ENCODE measurements around the gene URB2.
"Not testable (repeated sequence)": the region's sequence is repeated elsewhere in the genome, so short reads cannot be mapped to it uniquely, and the experiment has no call there.

Gene URB2

DNA sequence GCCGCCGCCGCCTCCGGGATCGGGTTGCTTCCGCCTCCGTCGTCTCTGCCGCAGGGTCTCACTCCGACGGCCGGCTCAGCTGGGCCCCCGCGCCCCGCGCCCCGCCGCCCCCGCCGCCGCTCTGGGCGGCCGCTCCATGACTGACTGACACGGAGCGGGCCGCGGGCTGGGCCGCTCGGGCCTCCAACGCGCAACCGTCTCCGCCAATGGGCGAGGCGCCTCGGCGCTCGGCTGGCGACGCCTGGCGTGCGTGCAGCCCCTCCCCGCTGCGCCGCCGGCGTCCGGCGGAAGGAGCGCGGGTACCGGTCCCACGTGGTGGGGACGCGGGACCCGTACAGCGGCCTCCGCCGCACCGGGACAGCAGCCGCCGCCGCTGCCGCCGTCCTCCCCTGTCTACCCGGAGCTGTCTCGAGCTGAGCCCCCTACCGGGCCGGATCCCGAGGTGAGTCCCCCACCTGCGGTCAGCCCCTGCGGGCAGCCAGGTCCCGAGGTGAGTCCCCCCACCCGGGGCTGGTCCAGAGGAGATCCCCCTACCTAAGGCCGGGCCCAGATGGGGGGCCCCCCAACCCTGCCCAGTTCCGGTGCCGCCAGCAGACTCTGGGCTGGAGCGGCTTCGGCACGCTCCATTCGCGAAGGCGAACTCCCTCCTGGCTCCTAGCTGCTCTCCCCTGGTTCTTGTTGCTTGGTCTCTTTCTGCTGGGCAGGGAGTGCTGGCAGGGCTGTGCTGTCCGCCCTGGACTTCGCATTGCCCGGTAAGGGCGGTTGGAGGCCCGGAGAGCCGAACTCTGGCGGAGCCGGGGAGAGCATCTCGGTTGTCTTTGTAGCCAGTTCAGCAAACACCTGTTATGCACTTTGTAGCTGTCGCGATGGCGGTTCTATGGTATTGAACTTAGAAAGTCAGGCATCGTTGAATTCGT lies at the start of gene URB2, which contains the start of gene TAF5L:
URB2 (plus strand) TSS at position 333 of the 917 bp plus-strand sequence. CDS start 1,387 bp downstream, outside the sequence.
TAF5L (minus strand) TSS at position 208 of the 917 bp plus-strand sequence. CDS start 11,640 bp downstream, outside the sequence.
- no peak for DNase-seq

DNA sequence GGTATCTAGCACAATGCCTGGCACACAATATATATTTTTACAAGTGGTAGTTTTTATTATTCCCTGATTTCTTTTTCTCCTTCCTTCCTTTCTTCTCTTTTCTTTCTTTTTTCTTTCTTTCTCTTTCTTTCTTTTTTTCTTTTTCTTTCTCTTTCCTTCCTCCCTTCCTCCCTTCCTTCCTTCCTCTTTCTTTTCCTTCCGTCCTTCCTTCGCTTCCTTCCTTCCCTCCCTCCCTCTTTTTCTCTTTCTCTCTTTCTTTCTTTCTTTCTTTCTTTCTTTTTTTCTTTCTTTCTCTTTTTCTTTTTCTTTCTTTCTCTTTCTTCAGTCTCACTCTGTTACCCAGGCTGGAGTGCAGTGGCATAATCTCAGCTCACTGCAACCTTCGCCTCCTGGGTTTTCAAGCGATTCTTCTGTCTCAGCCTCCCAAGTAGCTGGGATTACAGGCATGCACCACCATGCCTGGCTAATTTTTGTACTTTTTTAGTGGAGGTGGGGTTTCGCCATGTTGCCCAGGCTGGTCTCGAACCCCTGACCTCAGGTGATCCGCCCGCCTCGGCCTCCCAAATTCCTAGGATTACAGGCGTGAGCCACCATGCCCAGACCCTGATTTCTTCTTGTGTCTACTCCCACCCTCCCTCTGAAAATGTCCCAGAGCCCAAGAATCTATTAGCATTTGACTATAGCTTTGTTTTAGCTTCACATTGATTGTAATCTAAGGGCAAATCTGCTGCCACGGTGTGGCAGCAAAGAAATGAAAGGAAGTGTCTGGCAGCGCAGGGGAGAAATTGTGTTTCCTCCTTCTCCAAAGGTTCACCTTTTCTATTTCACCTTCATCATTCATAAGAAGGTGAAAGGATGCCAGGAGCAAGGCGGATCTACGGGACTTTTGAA lies 47.6 kb upstream of the URB2 start:
- DNase-seq = no peak

DNA sequence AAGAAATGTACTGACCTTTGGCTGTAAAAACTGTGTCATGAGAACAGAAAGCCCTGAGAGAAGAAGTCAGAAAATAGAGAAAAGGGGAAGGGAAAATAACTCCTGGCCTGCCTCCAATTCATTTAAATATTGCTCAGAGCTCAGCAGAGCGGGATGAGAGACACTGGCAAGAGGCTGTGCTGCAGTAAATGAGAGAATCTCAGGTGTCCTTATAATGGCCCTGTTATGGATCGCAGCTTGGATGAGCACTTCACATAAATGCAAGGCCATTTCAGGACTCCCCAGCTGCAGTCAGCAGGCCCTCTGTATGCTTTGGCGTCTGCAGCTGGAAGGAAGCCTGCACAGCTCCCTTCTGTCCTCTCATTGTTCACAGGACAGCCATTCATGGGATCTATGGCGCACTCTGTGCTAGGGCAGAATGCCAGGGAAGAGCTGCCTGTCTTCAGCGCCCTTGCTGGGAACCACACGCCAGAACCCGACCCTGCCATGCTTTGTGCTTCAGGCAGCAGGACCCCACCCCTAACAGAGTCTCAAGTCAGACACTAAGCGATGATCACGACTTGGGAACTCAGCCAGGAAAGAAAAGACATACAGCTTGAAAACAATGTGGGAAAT lies 46.9 kb upstream of the URB2 start:
- no peak for DNase-seq

DNA sequence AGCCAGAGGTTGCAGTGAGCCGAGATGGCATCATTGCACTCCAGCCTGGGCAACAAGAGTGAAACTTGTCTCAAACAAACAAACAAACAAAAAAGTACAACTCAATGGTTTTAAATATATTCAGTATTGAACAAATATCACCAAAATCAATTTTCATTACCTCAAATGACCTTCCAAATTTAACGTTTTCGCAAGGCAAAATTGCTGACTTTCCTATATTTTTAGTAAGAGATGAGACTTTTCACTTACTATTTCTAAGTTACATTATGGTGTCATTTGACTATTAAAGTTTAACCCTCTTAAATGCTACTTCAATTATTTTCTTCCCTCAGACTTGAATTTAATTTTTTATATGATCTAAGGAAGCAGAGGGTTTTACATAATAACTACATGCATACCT lies 44.6 kb upstream of the URB2 start:
- DNase-seq = no peak

DNA sequence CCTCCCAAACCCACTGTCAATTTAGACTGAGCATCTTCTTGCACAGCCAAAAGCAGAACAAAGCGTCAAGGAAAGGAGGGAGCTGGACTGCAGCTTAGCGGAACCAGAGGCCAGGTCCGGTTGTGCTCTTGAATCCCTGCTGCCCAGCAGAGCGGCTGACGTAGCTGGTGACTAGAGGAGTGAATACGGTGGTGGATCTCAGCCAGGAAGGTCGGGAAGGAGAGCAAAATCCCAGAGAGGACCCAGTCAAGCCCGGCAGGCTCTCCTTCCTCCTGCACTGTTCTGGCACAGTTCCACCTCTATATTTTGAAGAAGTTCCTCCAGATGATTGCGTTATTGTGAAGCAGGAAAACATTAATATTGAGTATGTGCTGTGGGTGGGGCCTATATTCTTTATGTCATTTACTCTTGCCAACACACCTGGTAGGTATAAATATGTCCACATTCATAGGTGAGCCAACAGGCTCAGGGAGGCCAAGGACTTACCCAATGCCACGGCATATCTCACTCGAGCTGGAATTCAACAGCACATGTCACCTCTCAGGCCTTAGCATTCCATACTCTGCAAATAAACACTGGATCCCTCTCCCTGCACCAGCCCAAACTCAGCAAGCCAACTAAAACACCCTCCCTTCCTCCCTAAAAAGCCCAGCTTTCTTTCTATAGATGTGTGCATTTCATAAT lies 43.9 kb upstream of the URB2 start:
- no peak for DNase-seq

DNA sequence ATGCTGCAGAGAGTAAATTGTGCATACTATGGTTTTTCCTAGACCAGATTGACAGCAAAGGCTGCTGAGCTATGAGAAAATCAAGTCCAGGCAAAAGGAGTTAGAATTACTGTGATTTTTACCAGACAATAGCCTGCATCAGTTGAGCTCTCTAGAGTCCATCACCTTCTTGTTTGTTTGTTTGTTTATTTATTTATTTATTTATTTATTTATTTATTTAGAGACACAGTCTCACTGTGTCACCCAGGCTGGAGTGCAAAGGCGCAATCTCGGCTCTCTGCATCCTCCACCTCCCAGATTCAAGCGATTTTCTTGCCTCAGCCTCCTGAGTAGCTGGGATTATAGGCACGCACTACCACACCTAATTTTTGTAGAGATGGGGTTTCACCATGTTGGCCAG lies 43.3 kb upstream of the URB2 start:
- DNase-seq = no peak

DNA sequence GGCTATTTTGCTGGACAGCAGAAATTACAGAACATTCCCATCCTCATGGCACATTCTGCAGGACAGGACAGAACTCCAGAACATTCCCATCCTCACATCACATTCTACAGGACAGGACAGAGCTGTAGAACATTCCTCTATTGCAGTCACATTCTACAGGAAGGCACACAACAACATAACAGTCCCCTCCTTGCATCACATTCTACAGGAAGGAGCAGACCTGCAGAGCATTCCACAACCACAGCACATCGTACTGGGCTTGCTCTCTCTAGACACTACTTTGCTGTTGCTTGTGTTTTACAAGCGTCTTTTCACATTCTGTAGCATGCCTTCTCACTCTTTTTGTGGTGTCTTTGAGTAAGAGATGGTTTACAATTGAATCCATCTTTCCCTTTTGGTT lies 40.7 kb upstream of the URB2 start:
- DNase-seq = no peak

DNA sequence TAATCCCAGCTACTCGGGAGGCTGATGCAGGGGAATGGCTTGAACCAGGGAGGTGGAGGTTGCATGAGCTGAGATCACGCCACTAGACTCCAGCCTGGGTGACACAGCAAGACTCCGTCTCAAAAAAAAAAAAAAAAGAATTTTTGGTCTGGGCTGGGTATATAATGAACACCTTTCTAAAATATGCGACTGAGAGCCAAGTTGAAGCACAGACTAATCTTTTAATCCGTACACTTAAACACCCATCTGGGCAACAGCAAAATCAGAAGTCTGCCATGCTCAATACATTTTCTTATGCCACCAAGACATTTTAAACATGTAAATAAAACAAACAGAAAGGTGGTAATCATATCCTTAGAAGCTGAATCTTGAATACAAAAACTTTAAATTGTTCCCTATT lies 35.9 kb upstream of the URB2 start:
- no peak for DNase-seq

DNA sequence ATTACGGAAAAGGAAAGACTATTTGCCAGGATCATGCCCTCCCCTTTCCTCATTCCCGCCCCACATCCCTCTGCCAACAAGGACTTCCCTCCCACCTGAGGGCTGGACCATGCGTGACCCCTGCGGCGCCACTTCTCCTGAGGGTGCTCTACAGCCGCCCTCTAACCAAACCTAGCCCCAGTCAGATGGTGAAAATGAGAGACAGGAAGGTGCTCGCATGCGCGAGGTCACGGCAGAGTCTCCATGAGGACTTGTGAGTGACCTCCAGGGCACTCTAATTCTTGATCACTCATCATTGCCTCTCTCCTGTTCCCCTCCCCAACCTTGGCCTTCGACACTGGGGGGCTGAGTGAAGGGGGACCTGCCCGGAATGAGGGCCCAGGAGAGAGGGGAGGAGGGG lies 32.2 kb upstream of the URB2 start:
- DNase-seq = no peak

DNA sequence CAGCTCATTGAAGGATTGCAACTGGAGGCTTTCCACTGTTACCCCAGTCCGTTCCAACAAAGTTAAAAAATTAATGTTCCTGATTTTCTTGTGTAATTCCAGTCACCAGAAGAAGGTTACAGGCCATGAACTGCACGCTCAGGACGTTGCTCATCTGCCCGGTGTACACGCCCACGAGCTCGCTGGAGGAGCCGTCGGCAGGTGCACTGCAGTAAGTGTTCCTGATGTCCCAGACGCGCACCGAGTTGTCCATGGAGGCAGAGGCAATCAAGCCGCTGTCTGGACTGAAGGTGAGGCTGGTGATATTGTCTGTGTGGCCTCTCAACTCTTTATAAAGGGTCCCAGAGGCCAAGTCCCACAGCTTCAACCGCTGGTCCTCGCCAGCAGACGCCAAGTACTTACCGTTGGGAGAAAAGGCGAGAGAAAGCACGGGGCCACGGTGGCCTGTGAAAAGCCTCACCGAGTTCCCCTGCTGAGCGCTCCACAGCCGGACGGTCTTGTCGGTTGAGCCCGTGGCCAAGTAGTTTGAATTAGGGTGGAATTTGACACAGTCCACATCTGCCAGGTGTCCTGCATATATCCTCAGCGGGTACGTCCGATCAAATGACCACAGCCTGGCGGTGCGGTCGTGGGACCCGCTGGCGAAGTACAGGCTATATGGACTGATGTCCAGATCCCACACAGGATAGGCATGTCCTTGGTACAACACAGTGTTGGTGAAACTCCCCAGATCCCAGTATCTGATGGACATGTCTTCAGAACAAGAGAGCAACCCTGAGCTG lies 31.6 kb upstream of the URB2 start:
- no peak for DNase-seq

DNA sequence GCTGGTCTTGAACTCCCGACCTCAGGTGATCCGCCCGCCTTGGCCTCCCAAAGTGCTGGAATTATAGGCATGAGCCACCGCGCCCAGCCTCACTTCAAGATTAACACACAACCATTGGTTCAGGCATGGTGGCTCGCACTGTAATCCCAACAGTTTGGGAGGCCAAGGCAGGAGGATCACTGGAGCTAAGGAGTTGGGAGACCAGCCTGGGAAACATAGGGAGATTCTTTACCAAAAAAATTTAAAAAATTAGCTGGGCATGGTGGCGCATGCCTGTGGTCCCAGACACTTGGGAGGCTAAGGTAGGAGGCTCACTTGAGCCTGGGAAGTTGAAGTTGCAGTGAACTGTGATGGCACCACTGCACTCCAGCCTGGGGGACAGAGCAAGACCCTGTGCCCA lies 30.2 kb upstream of the URB2 start:
- DNase-seq = not testable (repeated sequence)

DNA sequence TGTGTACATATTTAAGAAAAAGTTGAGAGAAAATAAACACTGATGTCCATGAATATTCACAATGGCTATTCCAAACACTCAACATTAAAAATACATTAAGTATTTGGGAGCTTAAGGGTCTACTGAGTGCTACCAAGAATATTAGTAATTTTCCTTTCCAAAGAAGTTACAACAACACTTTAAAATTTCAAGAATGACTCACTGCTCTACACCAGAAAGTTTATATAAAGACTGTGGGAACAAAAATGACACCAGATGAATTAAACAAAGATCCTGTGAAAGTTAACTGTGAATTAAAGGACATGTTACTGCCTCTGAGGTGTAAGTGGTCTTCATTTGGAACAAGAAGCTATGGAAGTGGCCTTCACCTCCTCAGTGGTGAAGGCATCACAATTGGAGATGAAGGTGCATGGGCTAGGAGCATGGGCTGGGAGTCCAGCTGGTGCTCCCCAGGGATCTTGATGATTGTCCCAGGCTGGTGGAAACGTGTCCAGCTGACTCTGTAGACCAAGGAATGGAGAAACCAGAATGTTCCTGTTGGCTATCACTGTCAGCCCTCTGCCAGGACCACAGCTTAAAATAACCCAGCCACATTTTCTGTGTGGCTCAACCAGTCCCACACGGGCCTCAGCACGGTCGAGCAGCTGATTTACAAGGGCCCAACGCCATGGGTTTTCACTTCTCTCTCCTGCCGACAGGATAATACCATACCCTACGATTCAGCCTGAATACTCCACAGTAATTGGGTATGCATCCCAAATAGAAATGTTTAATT lies 28.9 kb upstream of the URB2 start:
- no peak for DNase-seq

DNA sequence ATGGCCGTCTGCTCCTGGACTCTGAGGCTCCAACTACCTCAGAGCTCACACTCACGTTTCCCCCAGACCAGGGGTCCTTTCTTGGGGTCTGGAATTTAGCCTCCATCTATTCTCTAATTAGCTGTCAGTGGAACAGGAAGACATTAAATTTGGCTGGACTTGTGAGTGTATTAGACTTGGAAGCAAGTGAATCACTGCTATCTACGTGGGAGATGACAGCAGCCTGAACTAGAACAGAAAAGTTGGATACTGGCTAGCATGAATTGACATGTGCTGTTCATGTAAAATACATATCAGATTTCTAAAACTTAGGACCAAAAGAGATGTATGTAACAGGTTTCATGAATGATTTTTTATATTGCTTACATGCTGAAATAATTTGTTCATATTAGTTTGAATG lies 28.2 kb upstream of the URB2 start:
- no peak for DNase-seq

DNA sequence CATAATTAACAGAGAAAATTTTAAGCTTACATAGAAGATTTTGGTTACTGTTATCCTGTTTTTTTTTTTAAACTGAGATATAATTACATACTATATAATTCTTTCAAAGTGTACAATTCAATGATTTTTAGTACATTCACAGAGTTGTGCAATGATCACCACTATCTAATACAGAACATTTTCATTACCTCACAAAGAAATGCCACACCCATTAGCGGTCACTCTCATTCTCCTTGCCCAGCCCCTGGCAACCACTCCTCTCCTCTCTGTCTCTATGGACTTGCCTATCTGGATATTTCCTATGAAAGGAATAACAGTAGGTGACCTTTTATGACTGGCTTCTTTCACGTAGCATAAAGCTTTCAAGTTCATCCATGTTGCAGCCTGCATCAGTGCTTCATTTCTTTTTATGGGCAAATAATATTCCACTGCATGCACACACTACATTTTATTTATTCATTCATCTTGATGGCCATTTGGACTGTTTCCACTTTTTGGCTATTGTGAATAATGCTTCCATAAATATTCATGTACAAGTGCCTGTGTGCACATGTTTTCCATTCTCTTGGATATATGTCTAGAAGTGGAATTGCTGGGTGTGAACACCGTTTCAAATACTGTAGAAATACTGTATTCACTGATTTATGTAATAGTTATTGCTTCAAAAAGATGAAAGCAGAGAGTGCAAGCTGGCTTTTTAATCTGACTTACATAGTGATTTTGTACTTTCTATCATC lies 26.7 kb upstream of the URB2 start:
- DNase-seq = no peak

DNA sequence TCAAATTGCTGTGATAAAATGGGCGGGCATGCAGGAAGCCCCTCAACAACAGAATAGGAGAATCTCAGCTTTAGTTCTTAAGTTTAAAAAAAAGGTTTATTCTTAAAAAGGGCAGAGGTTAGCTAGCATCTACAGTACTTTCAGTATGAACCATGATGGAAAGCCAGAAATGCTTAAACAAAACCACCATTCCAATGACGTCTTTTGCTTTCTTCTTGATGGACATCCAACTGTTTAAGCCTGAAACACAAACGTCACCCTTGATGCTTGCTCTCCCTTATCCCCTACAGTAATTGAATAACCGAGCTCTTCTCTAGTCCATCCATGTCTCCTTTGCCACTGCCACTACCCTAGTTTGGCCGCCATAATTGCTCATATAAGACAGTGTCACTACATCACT lies 25.8 kb upstream of the URB2 start:
- DNase-seq = no peak

DNA sequence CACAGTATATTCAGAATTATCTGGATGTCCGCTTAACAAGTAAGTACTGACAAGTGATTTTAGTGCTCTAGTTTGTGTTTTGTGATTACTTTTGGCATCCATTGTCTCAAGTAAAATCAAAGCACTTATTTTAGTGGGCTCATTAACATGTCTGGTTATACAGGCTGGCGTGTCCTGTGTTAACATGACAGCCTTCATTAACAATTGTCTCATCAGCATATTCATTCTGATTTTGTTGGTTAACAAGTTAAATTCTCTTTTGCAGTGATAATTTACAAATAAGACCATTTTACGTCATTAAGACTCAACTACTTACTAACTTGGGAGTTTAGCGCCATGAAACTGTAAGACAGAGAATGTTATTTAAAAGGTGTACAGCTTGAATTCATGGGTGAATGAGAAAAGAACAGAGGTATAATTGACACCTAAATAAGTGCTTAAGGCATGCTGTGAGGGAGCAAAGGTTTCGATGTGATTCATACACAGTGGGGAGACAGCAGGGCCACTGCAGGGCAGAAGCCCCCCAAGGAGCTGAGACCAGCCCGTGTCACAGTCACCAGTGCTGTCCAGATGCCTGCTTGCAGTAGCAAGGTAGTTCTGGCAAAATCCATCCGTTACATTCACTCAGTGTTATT lies 22.6 kb upstream of the URB2 start:
- no peak for DNase-seq

DNA sequence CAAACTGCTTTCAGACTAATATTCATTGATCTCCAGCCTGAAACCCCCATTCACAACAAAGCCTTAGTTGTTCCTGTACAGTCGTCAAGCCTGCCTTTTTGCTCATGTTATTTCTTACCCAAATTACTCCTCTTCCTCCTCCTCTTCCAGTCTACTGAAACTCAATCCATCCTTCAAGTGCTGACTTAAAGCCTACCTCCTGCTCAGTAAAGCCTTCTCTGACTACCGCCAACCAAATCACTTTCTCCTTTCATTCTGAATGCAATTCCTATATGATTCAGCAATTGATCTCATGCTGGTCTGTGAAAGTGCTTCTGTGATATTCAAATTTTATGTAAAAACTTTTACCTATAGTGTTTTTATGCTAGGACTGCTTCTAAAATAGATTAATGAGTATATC lies 18.7 kb upstream of the URB2 start:
- no peak for DNase-seq

DNA sequence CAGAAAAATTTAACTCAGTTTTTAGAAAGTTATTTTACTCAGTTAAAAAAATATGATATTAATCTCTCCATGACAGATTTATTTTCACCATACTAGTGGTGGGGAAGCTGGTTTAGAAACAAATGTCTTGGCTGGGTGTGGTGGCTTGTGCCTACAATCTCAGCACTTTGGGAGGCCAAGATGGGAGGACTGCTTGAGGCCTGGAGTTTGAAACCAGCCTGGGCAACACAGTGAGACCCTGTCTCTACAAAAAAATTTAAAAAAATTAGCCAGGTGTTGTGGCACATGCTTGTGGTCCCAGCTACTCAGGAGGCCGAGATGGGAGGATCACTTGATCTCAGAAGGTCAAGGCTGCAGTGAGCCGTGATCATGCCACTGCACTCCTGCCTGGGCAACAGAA lies 17.5 kb upstream of the URB2 start:
- DNase-seq = no peak

DNA sequence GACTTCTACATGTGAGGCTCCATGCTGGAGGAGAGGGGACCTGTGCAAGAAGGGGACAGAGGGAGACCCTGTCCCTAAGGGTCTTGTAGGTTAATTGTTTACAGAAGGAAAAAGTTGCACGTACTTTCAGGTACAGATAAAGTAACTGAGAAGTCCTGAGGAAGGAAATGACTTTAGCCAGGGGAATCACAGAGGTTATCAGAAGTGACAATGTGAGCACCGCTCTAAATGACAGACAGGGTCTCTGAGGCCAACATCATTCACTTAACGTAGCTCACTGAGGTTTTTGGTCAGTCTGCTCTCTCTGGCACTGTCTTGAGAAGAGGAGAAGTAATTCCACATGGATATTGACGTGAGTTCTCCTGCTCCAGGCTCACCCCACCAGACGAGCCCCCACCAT lies 12.1 kb upstream of the URB2 start:
- no peak for DNase-seq

DNA sequence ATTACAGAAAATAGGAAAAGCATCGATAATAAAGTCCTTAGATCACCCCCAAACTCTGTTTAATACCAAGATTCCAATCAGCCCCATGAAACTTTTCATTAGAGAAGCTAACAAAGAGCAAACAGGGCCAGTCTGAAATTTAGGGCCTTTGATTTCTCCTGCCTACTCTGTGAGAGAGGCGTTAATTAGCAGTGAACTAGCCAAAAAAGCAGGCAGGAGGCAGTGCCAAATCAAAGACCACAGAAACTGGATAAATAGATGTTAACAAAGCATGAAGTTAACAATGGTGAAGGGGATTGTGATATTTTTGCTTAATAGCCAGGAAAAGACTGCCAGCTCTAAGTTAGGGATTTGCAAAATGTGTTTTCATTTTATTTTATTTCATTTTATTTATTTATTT lies 11.3 kb upstream of the URB2 start:
- no peak for DNase-seq

Measured in NCI-H1417 treated with DMSO at 0.1 percent for 48 hours (cell line).